ENCODE measurements around the gene WWC1. TPM values are rescaled to one million over a fixed set of nuclear protein-coding genes. Genes with fewer than 3 reads are reported as not detected.

Gene WWC1
- total RNA-seq, 1 donor from 2014 or later, result 2.2 TPM

- Histone ChIP-seq H3K27ac (replicated peaks) (no peak overlapping the region), H3K27me3 (ENCODE audit: low read depth) (no peaks in the 10 kb centered on the region), H3K4me1 (no peaks in the 10 kb centered on the region), H3K36me3 (no peaks in the 10 kb centered on the region), H3K4me3 (no peak overlapping the region), H3K9me3 (replicated peaks) (no peaks in the 10 kb centered on the region)
- TF ChIP-seq CTCF (IDR thresholded peaks at IDR 0.05; ENCODE audit: borderline replicate concordance), result no peak
- intact Hi-C loops (cut with micrococcal nuclease), result no loop called here
- DNase-seq, result no peak
Observed at GRCh38 chr5:168427224-168427623, 135.8 kb downstream of the WWC1 start.

DNA sequence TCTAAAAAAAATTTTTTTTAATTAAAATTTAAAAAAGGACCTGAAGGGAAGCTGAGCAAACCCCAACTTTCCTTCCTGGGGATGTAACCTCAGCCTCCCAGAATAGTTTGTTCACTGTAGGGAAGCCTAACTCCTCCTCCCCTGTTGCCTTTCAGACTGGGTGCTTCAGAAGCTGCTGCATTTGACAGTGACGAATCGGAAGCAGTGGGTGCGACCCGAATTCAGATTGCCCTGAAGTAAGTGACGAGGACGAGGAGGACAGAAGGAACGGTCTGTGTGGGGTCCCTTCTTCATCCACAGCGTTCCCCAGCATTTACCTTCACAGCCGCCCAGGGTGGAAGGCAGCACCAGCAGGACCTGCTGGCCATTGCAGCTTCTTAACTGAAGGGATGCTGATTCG, 137.1 kb downstream of the WWC1 start:
- no peak for TF ChIP-seq CTCF (IDR thresholded peaks at IDR 0.05; ENCODE audit: borderline replicate concordance)
- H3K27ac ChIP-seq (replicated peaks), result no peak overlapping the region
- no peaks in the 10 kb centered on the region for H3K36me3 ChIP-seq
- intact Hi-C loops (cut with micrococcal nuclease), result no loop called here
- no peaks in the 10 kb centered on the region for H3K27me3 ChIP-seq (ENCODE audit: low read depth)
- no peak overlapping the region for H3K4me3 ChIP-seq
- no peaks in the 10 kb centered on the region for H3K4me1 ChIP-seq
- no peaks in the 10 kb centered on the region for H3K9me3 ChIP-seq (replicated peaks)
- no peak for DNase-seq

DNA sequence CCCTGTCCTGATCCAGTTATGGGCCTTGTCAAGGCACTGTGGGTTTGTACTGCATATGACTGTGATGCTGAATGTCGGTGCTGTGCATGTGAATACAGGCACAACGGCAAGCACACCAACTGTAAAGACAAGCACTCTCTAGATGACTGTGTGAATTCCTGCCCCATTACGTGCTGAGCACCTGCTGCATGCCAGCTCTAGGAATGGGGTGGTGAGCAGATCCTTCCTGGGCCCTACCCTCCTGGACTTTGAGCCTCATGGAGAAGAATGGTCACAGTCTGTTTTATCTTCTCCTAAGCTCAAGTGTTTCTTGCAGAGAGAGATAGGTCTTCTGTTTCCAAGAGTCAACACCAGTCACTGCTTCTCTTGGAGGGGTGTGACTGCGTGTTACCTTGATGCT, 138.9 kb downstream of the WWC1 start:
- Histone ChIP-seq H3K36me3 (no peaks in the 10 kb centered on the region), H3K27me3 (ENCODE audit: low read depth) (no peaks in the 10 kb centered on the region), H3K4me1 (no peaks in the 10 kb centered on the region), H3K9me3 (replicated peaks) (no peaks in the 10 kb centered on the region), H3K27ac (replicated peaks) (no peak overlapping the region), H3K4me3 (no peak overlapping the region)
- intact Hi-C loops (cut with micrococcal nuclease), result no loop called here
- no peak for TF ChIP-seq CTCF (IDR thresholded peaks at IDR 0.05; ENCODE audit: borderline replicate concordance)
- DNase-seq, result no peak

DNA sequence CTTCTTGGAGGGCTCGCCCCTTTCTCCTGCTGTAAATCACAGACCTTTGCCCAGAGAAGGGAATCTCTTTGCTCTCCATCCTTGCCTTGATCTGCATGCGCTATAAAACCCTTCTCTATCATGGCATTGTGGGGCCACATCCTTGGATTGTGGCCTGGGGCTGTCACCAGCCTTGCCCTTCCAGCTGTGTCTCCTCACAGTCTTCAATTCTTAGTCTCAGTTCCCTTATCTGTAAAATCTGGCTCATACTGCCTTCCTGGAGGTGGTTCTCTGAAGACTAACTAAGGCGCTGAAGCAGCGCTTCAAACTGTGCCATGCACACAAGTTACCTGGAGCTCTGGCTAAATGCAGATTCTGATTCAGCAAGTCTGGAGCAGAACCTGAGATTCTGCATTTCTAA, 141.5 kb downstream of the WWC1 start:
- DNase-seq, result no peak
- Histone ChIP-seq H3K4me1 (no peaks in the 10 kb centered on the region), H3K27me3 (ENCODE audit: low read depth) (no peaks in the 10 kb centered on the region), H3K9me3 (replicated peaks) (no peaks in the 10 kb centered on the region), H3K36me3 (no peaks in the 10 kb centered on the region), H3K4me3 (no peak overlapping the region), H3K27ac (replicated peaks) (no peak overlapping the region)
- no peak for TF ChIP-seq CTCF (IDR thresholded peaks at IDR 0.05; ENCODE audit: borderline replicate concordance)
- intact Hi-C loops (cut with micrococcal nuclease), result no loop called here

GRCh38 chr5:168434001-168434400, 142.6 kb downstream of the WWC1 start:
- Histone ChIP-seq H3K27ac (replicated peaks) (no peak overlapping the region), H3K9me3 (replicated peaks) (no peaks in the 10 kb centered on the region), H3K27me3 (ENCODE audit: low read depth) (no peaks in the 10 kb centered on the region), H3K4me1 (no peaks in the 10 kb centered on the region), H3K36me3 (no peaks in the 10 kb centered on the region), H3K4me3 (no peak overlapping the region)
- TF ChIP-seq CTCF (IDR thresholded peaks at IDR 0.05; ENCODE audit: borderline replicate concordance), result no peak
- intact Hi-C loops (cut with micrococcal nuclease), result no loop called here
- DNase-seq, result no peak

All from left ventricle myocardium inferior (tissue), 1 donor.